Heart right ventricle (tissue), 16 donors: Measurements from ENCODE around the gene TMEM161A. TPM values are rescaled to one million over a fixed set of nuclear protein-coding genes. Genes with fewer than 3 reads are reported as not detected.

ENCODE experiments used
- ATAC-seq, 8 donors: fragments of 200-7000 bp; cut with Tn5 transposase; one replicate each; pipeline ENCODE4 v1.9.1; 2020; ENCODE audit warnings: mild to moderate bottlenecking in 8 of 8, moderate library complexity in 8 of 8, moderate number of reproducible peaks in 1 of 8
- DNase-seq, 2 donors: peaks; one replicate each; pipeline ENCODE4 v3.0.0-alpha.2; 2020
- H3K27ac ChIP-seq, 10 donors: fragments of 200-600 bp; sonication (generic) in 2 of 10; one replicate each; pipeline versions ENCODE4 v1.5.0 to v1.8.0; 2020 to 2022; ENCODE audit warnings: mild to moderate bottlenecking in 3 of 10
- H3K27me3 ChIP-seq, 7 donors: fragments of 200-600 bp; one replicate each; pipeline ENCODE4 v1.8.0; 2021 to 2022; ENCODE audit warnings: mild to moderate bottlenecking in 2 of 7
- H3K36me3 ChIP-seq, 9 donors: fragments of 200-600 bp; sonication (generic) in 1 of 9; one replicate each; pipeline versions ENCODE4 v1.5.0 to v1.8.0; 2020 to 2022; ENCODE audit warnings: mild to moderate bottlenecking in 2 of 9
- H3K4me1 ChIP-seq, 9 donors: fragments of 200-600 bp; sonication (generic) in 1 of 9; one replicate each; pipeline versions ENCODE4 v1.5.0 to v1.8.0; 2020 to 2022; ENCODE audit warnings: mild to moderate bottlenecking in 4 of 9
- H3K4me3 ChIP-seq, 10 donors: fragments of 200-600 bp; sonication (generic) in 2 of 10; one replicate each; pipeline versions ENCODE4 v1.5.0 to v1.8.0; 2020 to 2022; ENCODE audit warnings: mild to moderate bottlenecking in 7 of 10, moderate library complexity in 2 of 10
- H3K9me3 ChIP-seq, 11 donors: fragments of 200-600 bp in 10 of 11; sonication (generic) in 2 of 11; one replicate each; pipeline versions ENCODE4 v1.5.0 to v1.8.0; 2013 to 2022; ENCODE audit warnings: mild to moderate bottlenecking in 2 of 11, control low read depth in 1 of 11, moderate library complexity in 1 of 11
- CTCF ChIP-seq, 9 donors: fragments of 200-600 bp; sonication (generic) in 2 of 9; IDR thresholded peaks; one replicate each; pipeline versions ENCODE4 v1.5.0 to v1.8.0; 2021 to 2022; ENCODE audit warnings: antibody characterized with exemption in 9 of 9, mild to moderate bottlenecking in 5 of 9, moderate library complexity in 1 of 9
- WGBS, 2 donors: extraction: QIAGEN DNeasy Blood & Tissue Kit; methylation state at CpG; one replicate each; pipeline ENCODE4 v1.1.7; 2013; ENCODE audit warnings: inconsistent platforms in 1 of 2; 5-methylcytosine and 5-hydroxymethylcytosine counted together
- intact Hi-C, 10 donors: fragments of 100-400 bp; cut with DNase I; formaldehyde crosslinking; loops; one replicate each; pipeline versions ENCODE4 v1.11.1 to v1.14.2; 2022
- polyA plus RNA-seq, 2 donors: library from polyadenylated mRNA; stranded (reverse); fragments of 200-250 nt; gene quantifications; one replicate each; pipeline ENCODE4 v1.2.3, GENCODE V29; 2013
- total RNA-seq, 10 donors: library from RNA; stranded (reverse); fragmentation: NEBNext Ultra II Directional in 3 of 10; extraction: Animal tissue kit (Norgen Biotek cat#: 25700) in 3 of 10; gene quantifications; one replicate each; pipeline versions ENCODE4 v1.2.1 to v1.2.4, GENCODE V29; 2021 to 2023
- donor health status: Arrhythmogenic right ventricular cardiomyopathy.
- donor health status: ischemic (EF 13 %, LVEDD 7.1; RV severe dilation, severe dysfunction).
- donor health status: healthy with polysubstance abuse.
- donor health status: DM: no; HTN: yes; CAD: no.
- donor health status: DM: no; HTN: no; CAD: no.
- donor health status: ischemic (EF 25% LVEDD 6.9; RV normal size, moderate dysfunction).
- donor health status: ischemic (EF 25% LVEDD 5.7; RV mildly dilated, moderate dysfunction).
- donor health status: healthy.
- donor health status: DM: yes; HTN: yes; CAD: no.
- donor health status: Ischemic cardiomyopathy.
- donor health status: ischemic (EF 35%, LVEDD 5.7; RV mildly dilated, moderate dysfunction).
- donor health status: nonischemic (EF 11% LVEDD 7.7; RV severe dilation, severe dysfunction).
- donor health status: DM: yes; HTN: yes; CAD: no.
- donor health status: PGD.
- donor health status: ischemic (EF 29% LVEDD 5.4; RV normal size, mild dysfunction).
- donor health status: nonischemic (EF 23%, LVEDD 6.1; RV moderate dilation, normal function).

Gene TMEM161A
- total and polyA plus RNA-seq, 12 donors: 11.4 to 27.9 (median 22.1) TPM

- intact Hi-C loops: loop anchor here in 5 of 10 donors (2.0 to 10.0 kb wide), 5 partner anchors 27 to 197 kb away; no protein-coding TSS in a partner anchor
- Histone ChIP-seq H3K27ac (no peak overlapping the region), H3K9me3 (peaks cover 0 to 4% (median 0%) of the 10 kb centered on the region in 11 donors), H3K27me3 (no peaks in the 10 kb centered on the region), H3K4me1 (peaks cover 0 to 9% (median 4%) of the 10 kb centered on the region in 9 donors), H3K36me3 (peaks cover 0 to 33% (median 0%) of the 10 kb centered on the region in 9 donors), H3K4me3 (no peak overlapping the region)
- no peak for TF ChIP-seq CTCF (IDR thresholded peaks at IDR 0.05)
- no peak for ATAC-seq
- no peak for DNase-seq
- WGBS, 2 donors: 93 to 94% methylated on average over 5 of the region's 5 CpGs
Measured at GRCh38 chr19:19147344-19147743, 9.1 kb upstream of the TMEM161A start.

- 97 to 100% methylated on average over 7 of the region's 7 CpGs for WGBS, 2 donors
Measured at GRCh38 chr19:19146865-19147264, 8.6 kb upstream of the TMEM161A start.

GRCh38 chr19:19145684-19146608, 7.7 kb upstream of the TMEM161A start:
- Histone ChIP-seq H3K9me3 (peaks cover 0 to 4% (median 0%) of the 10 kb centered on the region in 11 donors), H3K4me3 (peak overlapping the region in 6 of 10 donors; percentile 10 to 37 (median 27)), H3K27me3 (no peaks in the 10 kb centered on the region), H3K36me3 (peaks cover 0 to 33% (median 0%) of the 10 kb centered on the region in 9 donors), H3K4me1 (peaks cover 0 to 9% (median 4%) of the 10 kb centered on the region in 9 donors), H3K27ac (peak overlapping the region in 5 of 10 donors; percentile 12 to 65 (median 31))
- ATAC-seq (peak; percentile 65 to 84 (median 76)), DNase-seq (peak; percentile 76 to 83)
- intact Hi-C loops: loop anchor here in 5 of 10 donors (1.0 to 10.0 kb wide), 6 partner anchors 29 to 199 kb away; no protein-coding TSS in a partner anchor
- TF ChIP-seq CTCF (IDR thresholded peaks at IDR 0.05): peak; percentile 88 to 93 (median 91)
- WGBS, 2 donors: 33 to 37% methylated on average over 47 of the region's 47 CpGs

More at GRCh38 chr19:19146865-19147264, 8.6 kb upstream of the TMEM161A start:
- Histone ChIP-seq H3K4me1 (peaks cover 0 to 9% (median 4%) of the 10 kb centered on the region in 9 donors), H3K27ac (no peak overlapping the region), H3K4me3 (no peak overlapping the region), H3K36me3 (peaks cover 0 to 33% (median 0%) of the 10 kb centered on the region in 9 donors), H3K9me3 (peaks cover 0 to 4% (median 0%) of the 10 kb centered on the region in 11 donors), H3K27me3 (no peaks in the 10 kb centered on the region)
- intact Hi-C loops: loop anchor here in 5 of 10 donors (1.0 to 10.0 kb wide), 6 partner anchors 28 to 198 kb away; no protein-coding TSS in a partner anchor
- TF ChIP-seq CTCF (IDR thresholded peaks at IDR 0.05): no peak
- DNase-seq: no peak
- peak in 1 of 8 donors; percentile 4 for ATAC-seq

GRCh38 chr19:19145281-19145680, 7.0 kb upstream of the TMEM161A start:
- no peaks in the 10 kb centered on the region for H3K27me3 ChIP-seq
- peaks cover 0 to 9% (median 4%) of the 10 kb centered on the region in 9 donors for H3K4me1 ChIP-seq
- WGBS, 2 donors: 87 to 89% methylated on average over 17 of the region's 17 CpGs
- TF ChIP-seq CTCF (IDR thresholded peaks at IDR 0.05): no peak
- no peak for DNase-seq
- no peak overlapping the region for H3K4me3 ChIP-seq
- H3K9me3 ChIP-seq: peaks cover 0 to 4% (median 0%) of the 10 kb centered on the region in 11 donors
- peak in 3 of 8 donors; percentile 6 to 32 (median 11) for ATAC-seq
- peak overlapping the region in 4 of 10 donors; percentile 12 to 65 (median 46) for H3K27ac ChIP-seq
- peaks cover 0 to 33% (median 0%) of the 10 kb centered on the region in 9 donors for H3K36me3 ChIP-seq
- intact Hi-C loops: loop anchor here in 4 of 10 donors (2.0 to 10.0 kb wide), 5 partner anchors 30 to 200 kb away; no protein-coding TSS in a partner anchor
